ENCODE measurements around the gene TBC1D4.
"Not testable (repeated sequence)": the region's sequence is repeated elsewhere in the genome, so short reads cannot be mapped to it uniquely, and the experiment has no call there.

TBC1D4 gene

GRCh38 chr13:75447493-75447892, 34.5 kb downstream of the TBC1D4 start:
- no peak for DNase-seq

- DNase-seq = no peak
These were observed 35.1 kb downstream of the TBC1D4 start for GRCh38 chr13:75446874-75447273.

GRCh38 chr13:75445717-75446499, 36.1 kb downstream of the TBC1D4 start:
- DNase-seq = no peak

- DNase-seq = no peak
These were observed 38.0 kb downstream of the TBC1D4 start for GRCh38 chr13:75444016-75444415.

- DNase-seq = no peak
These were observed 38.5 kb downstream of the TBC1D4 start for GRCh38 chr13:75443356-75443958.

- no peak for DNase-seq
These were observed 39.2 kb downstream of the TBC1D4 start for GRCh38 chr13:75442736-75443234.

- no peak for DNase-seq
These were observed 41.9 kb downstream of the TBC1D4 start for GRCh38 chr13:75440100-75440499.

GRCh38 chr13:75437582-75438318, 44.2 kb downstream of the TBC1D4 start:
- DNase-seq = no peak

- not testable (repeated sequence) for DNase-seq
These were observed 47.8 kb downstream of the TBC1D4 start for GRCh38 chr13:75434126-75434525.

- no peak for DNase-seq
These were observed 49.1 kb downstream of the TBC1D4 start for GRCh38 chr13:75432811-75433244.

GRCh38 chr13:75432045-75432444, 49.9 kb downstream of the TBC1D4 start:
- DNase-seq = no peak

GRCh38 chr13:75430436-75431209, 51.3 kb downstream of the TBC1D4 start:
- DNase-seq = no peak

- no peak for DNase-seq
These were observed 55.5 kb downstream of the TBC1D4 start for GRCh38 chr13:75426421-75426820.

- no peak for DNase-seq
These were observed 56.6 kb downstream of the TBC1D4 start for GRCh38 chr13:75425216-75426009.

GRCh38 chr13:75423946-75424345, 58.0 kb downstream of the TBC1D4 start:
- DNase-seq = no peak

- DNase-seq = no peak
These were observed 59.9 kb downstream of the TBC1D4 start for GRCh38 chr13:75422028-75422427.

GRCh38 chr13:75421133-75421532, 60.8 kb downstream of the TBC1D4 start:
- DNase-seq = no peak

GRCh38 chr13:75419656-75420055, 62.3 kb downstream of the TBC1D4 start:
- no peak for DNase-seq

GRCh38 chr13:75418997-75419396, 63.0 kb downstream of the TBC1D4 start:
- DNase-seq = no peak

GRCh38 chr13:75418186-75418843, 63.7 kb downstream of the TBC1D4 start:
- no peak for DNase-seq

GRCh38 chr13:75417656-75418055, 64.3 kb downstream of the TBC1D4 start:
- DNase-seq = no peak
